ENCODE results near the gene RANGRF.

The RANGRF gene

GRCh38 chr17:8273884-8274444, 14.5 kb upstream of the RANGRF start:
- no peak for DNase-seq (ENCODE audit: low read depth)

- no peak for DNase-seq (ENCODE audit: low read depth)
Observed at GRCh38 chr17:8274816-8275215, 13.7 kb upstream of the RANGRF start.

- DNase-seq (ENCODE audit: low read depth): no peak
Observed at GRCh38 chr17:8275421-8276290, 12.8 kb upstream of the RANGRF start.

- no peak for DNase-seq (ENCODE audit: low read depth)
Observed at GRCh38 chr17:8277317-8277716, 11.2 kb upstream of the RANGRF start.

GRCh38 chr17:8282345-8282744, 6.1 kb upstream of the RANGRF start:
- no peak for DNase-seq (ENCODE audit: low read depth)

- no peak for DNase-seq (ENCODE audit: low read depth)
Observed at GRCh38 chr17:8283356-8283755, 5.1 kb upstream of the RANGRF start.

- DNase-seq (ENCODE audit: low read depth): no peak
Observed at GRCh38 chr17:8284126-8284525, 4.3 kb upstream of the RANGRF start.

- DNase-seq (ENCODE audit: low read depth): no peak
Observed at GRCh38 chr17:8285270-8286181, 2.9 kb upstream of the RANGRF start.

GRCh38 chr17:8287651-8288335, 677 bp upstream of the RANGRF start:
- DNase-seq (ENCODE audit: low read depth): no peak

GRCh38 chr17:8289103-8289397, 580 bp downstream of the RANGRF start:
- DNase-seq (ENCODE audit: low read depth): peak; percentile 25

GRCh38 chr17:8290043-8290442, 1.6 kb downstream of the RANGRF start:
- no peak for DNase-seq (ENCODE audit: low read depth)

GRCh38 chr17:8292639-8293395, 4.3 kb downstream of the RANGRF start:
- no peak for DNase-seq (ENCODE audit: low read depth)

- no peak for DNase-seq (ENCODE audit: low read depth)
Observed at GRCh38 chr17:8294361-8294760, 5.9 kb downstream of the RANGRF start.

- DNase-seq (ENCODE audit: low read depth): no peak
Observed at GRCh38 chr17:8294814-8295316, 6.4 kb downstream of the RANGRF start.

- DNase-seq (ENCODE audit: low read depth): no peak
Observed at GRCh38 chr17:8300226-8300625, 11.8 kb downstream of the RANGRF start.

- peak; percentile 42 for DNase-seq (ENCODE audit: low read depth)
Observed at GRCh38 chr17:8300627-8301242, 12.3 kb downstream of the RANGRF start.

- DNase-seq (ENCODE audit: low read depth): no peak
Observed at GRCh38 chr17:8310601-8311123, 22.2 kb downstream of the RANGRF start.

- DNase-seq (ENCODE audit: low read depth): no peak
Observed at GRCh38 chr17:8311131-8311790, 22.8 kb downstream of the RANGRF start.

GRCh38 chr17:8312251-8312650, 23.8 kb downstream of the RANGRF start:
- DNase-seq (ENCODE audit: low read depth): no peak

All from T-helper 22 cell (primary cell).